Measurements from ENCODE around the gene JKAMP.
"Not testable (repeated sequence)": the region's sequence is repeated elsewhere in the genome, so short reads cannot be mapped to it uniquely, and the experiment has no call there.

The JKAMP gene

GRCh38 chr14:59483819-59484638 is at the start of gene JKAMP, which contains the start of gene L3HYPDH:
TSS of gene JKAMP (plus strand) at chr14:59484517. CDS start at chr14:59484590, 73 bp downstream.
TSS of gene L3HYPDH (minus strand) at chr14:59484408. CDS start at chr14:59484316, 92 bp downstream.
- peak within 1 kb of the TSS; percentile 98 for H3K9ac ChIP-seq (ENCODE audit: low read depth, low read length)
- no peaks in the 10 kb centered on the region for H3K9me3 ChIP-seq (ENCODE audit: control insufficient read depth, insufficient read depth, low read length)
- H3K36me3 ChIP-seq (ENCODE audit: insufficient read depth, low read length), result peaks cover 7% of the 10 kb centered on the region
- H3K4me1 ChIP-seq (ENCODE audit: insufficient read depth, low read length), result peaks cover 10% of the 10 kb centered on the region

- Histone ChIP-seq H3K4me1 (ENCODE audit: insufficient read depth, low read length) (no peaks in the 10 kb centered on the region), H3K9ac (ENCODE audit: low read depth, low read length) (no peak overlapping the region), H3K36me3 (ENCODE audit: insufficient read depth, low read length) (no peaks in the 10 kb centered on the region), H3K9me3 (ENCODE audit: control insufficient read depth, insufficient read depth, low read length) (no peaks in the 10 kb centered on the region)
Observed at GRCh38 chr14:59435101-59435500, 49.2 kb upstream of the JKAMP start.

GRCh38 chr14:59435987-59436386 is 48.3 kb upstream of the JKAMP start:
- H3K4me1 ChIP-seq (ENCODE audit: insufficient read depth, low read length), result no peaks in the 10 kb centered on the region
- no peaks in the 10 kb centered on the region for H3K9me3 ChIP-seq (ENCODE audit: control insufficient read depth, insufficient read depth, low read length)
- no peaks in the 10 kb centered on the region for H3K36me3 ChIP-seq (ENCODE audit: insufficient read depth, low read length)
- no peak overlapping the region for H3K9ac ChIP-seq (ENCODE audit: low read depth, low read length)

- H3K9ac ChIP-seq (ENCODE audit: low read depth, low read length), result no peak overlapping the region
- H3K4me1 ChIP-seq (ENCODE audit: insufficient read depth, low read length), result no peaks in the 10 kb centered on the region
- no peaks in the 10 kb centered on the region for H3K9me3 ChIP-seq (ENCODE audit: control insufficient read depth, insufficient read depth, low read length)
- no peaks in the 10 kb centered on the region for H3K36me3 ChIP-seq (ENCODE audit: insufficient read depth, low read length)
Observed at GRCh38 chr14:59438195-59438647, 46.1 kb upstream of the JKAMP start.

- H3K9ac ChIP-seq (ENCODE audit: low read depth, low read length), result no peak overlapping the region
- H3K9me3 ChIP-seq (ENCODE audit: control insufficient read depth, insufficient read depth, low read length), result no peaks in the 10 kb centered on the region
- no peaks in the 10 kb centered on the region for H3K36me3 ChIP-seq (ENCODE audit: insufficient read depth, low read length)
- H3K4me1 ChIP-seq (ENCODE audit: insufficient read depth, low read length), result no peaks in the 10 kb centered on the region
Observed at GRCh38 chr14:59439256-59439965, 44.9 kb upstream of the JKAMP start.

- not testable (repeated sequence) for H3K9me3 ChIP-seq (ENCODE audit: control insufficient read depth, insufficient read depth, low read length); H3K4me1 ChIP-seq (ENCODE audit: insufficient read depth, low read length); H3K36me3 ChIP-seq (ENCODE audit: insufficient read depth, low read length); H3K9ac ChIP-seq (ENCODE audit: low read depth, low read length)
Observed at GRCh38 chr14:59448673-59449072, 35.6 kb upstream of the JKAMP start.

GRCh38 chr14:59450716-59451115 is 33.6 kb upstream of the JKAMP start:
- Histone ChIP-seq H3K9me3 (ENCODE audit: control insufficient read depth, insufficient read depth, low read length) (no peaks in the 10 kb centered on the region), H3K9ac (ENCODE audit: low read depth, low read length) (no peak overlapping the region), H3K4me1 (ENCODE audit: insufficient read depth, low read length) (no peaks in the 10 kb centered on the region), H3K36me3 (ENCODE audit: insufficient read depth, low read length) (no peaks in the 10 kb centered on the region)

- Histone ChIP-seq H3K4me1 (ENCODE audit: insufficient read depth, low read length) (no peaks in the 10 kb centered on the region), H3K9ac (ENCODE audit: low read depth, low read length) (no peak overlapping the region), H3K9me3 (ENCODE audit: control insufficient read depth, insufficient read depth, low read length) (no peaks in the 10 kb centered on the region), H3K36me3 (ENCODE audit: insufficient read depth, low read length) (no peaks in the 10 kb centered on the region)
Observed at GRCh38 chr14:59451849-59452248, 32.5 kb upstream of the JKAMP start.

GRCh38 chr14:59454139-59454538 is 30.2 kb upstream of the JKAMP start:
- Histone ChIP-seq H3K4me1 (ENCODE audit: insufficient read depth, low read length) (no peaks in the 10 kb centered on the region), H3K36me3 (ENCODE audit: insufficient read depth, low read length) (no peaks in the 10 kb centered on the region), H3K9ac (ENCODE audit: low read depth, low read length) (no peak overlapping the region), H3K9me3 (ENCODE audit: control insufficient read depth, insufficient read depth, low read length) (no peaks in the 10 kb centered on the region)

- Histone ChIP-seq H3K9ac (ENCODE audit: low read depth, low read length) (no peak overlapping the region), H3K36me3 (ENCODE audit: insufficient read depth, low read length) (no peaks in the 10 kb centered on the region), H3K4me1 (ENCODE audit: insufficient read depth, low read length) (no peaks in the 10 kb centered on the region), H3K9me3 (ENCODE audit: control insufficient read depth, insufficient read depth, low read length) (no peaks in the 10 kb centered on the region)
Observed at GRCh38 chr14:59455411-59455810, 28.9 kb upstream of the JKAMP start.

GRCh38 chr14:59458486-59458885 is 25.8 kb upstream of the JKAMP start:
- Histone ChIP-seq H3K36me3 (ENCODE audit: insufficient read depth, low read length) (no peaks in the 10 kb centered on the region), H3K9ac (ENCODE audit: low read depth, low read length) (no peak overlapping the region), H3K9me3 (ENCODE audit: control insufficient read depth, insufficient read depth, low read length) (no peaks in the 10 kb centered on the region), H3K4me1 (ENCODE audit: insufficient read depth, low read length) (no peaks in the 10 kb centered on the region)

GRCh38 chr14:59460378-59460777 is 23.9 kb upstream of the JKAMP start:
- Histone ChIP-seq H3K4me1 (ENCODE audit: insufficient read depth, low read length) (no peaks in the 10 kb centered on the region), H3K9me3 (ENCODE audit: control insufficient read depth, insufficient read depth, low read length) (no peaks in the 10 kb centered on the region), H3K36me3 (ENCODE audit: insufficient read depth, low read length) (no peaks in the 10 kb centered on the region), H3K9ac (ENCODE audit: low read depth, low read length) (no peak overlapping the region)

- Histone ChIP-seq H3K36me3 (ENCODE audit: insufficient read depth, low read length) (no peaks in the 10 kb centered on the region), H3K4me1 (ENCODE audit: insufficient read depth, low read length) (no peaks in the 10 kb centered on the region), H3K9me3 (ENCODE audit: control insufficient read depth, insufficient read depth, low read length) (no peaks in the 10 kb centered on the region), H3K9ac (ENCODE audit: low read depth, low read length) (no peak overlapping the region)
Observed at GRCh38 chr14:59461891-59462290, 22.4 kb upstream of the JKAMP start.

GRCh38 chr14:59463787-59464485 is 20.4 kb upstream of the JKAMP start:
- Histone ChIP-seq H3K4me1 (ENCODE audit: insufficient read depth, low read length) (no peaks in the 10 kb centered on the region), H3K36me3 (ENCODE audit: insufficient read depth, low read length) (no peaks in the 10 kb centered on the region), H3K9ac (ENCODE audit: low read depth, low read length) (peak overlapping the region; percentile 61; the same call in 1 of the 2 replicates), H3K9me3 (ENCODE audit: control insufficient read depth, insufficient read depth, low read length) (no peaks in the 10 kb centered on the region)

Data from ES-I3 (cell line).